Measurements from ENCODE around the gene DET1.

DNA sequence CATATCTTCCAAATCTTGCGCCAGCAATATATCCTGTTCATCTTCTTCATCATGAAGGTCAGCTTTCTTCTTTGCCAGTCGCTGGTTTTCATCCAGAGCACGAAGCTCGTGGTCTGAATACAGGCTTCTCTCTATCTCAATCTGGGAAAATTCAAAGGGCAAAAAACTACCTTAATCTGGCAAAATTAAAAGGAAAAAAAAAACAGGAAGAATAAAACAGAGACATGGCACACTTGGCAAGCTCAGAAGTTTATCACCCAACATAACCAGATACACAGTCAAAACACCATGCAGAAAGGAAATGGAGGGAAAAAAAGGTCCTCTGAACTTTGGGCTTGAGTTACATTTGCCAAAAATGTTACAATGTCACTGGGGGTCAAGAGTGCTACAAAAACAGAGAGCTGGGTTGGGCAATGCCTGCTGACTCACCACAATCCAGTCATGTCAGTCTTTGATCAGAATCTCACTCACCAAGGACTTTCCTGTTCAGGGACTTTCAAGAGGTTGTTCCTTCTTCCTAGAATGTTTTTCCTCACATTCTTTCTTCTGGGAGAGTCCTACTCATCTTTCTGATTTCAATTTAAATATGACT, 80.8 kb downstream of the DET1 start:
- no peak for TF ChIP-seq EZH2 (IDR thresholded peaks at IDR 0.05; ENCODE audit: borderline replicate concordance, insufficient read depth, low read length, poor library complexity, severe bottlenecking)
- TF ChIP-seq RAD21 (conservative IDR thresholded peaks at IDR 0.05): no peak
- no peak for TF ChIP-seq CTCF (IDR thresholded peaks at IDR 0.05; ENCODE audit: poor library complexity, severe bottlenecking)
- TF ChIP-seq POLR2AphosphoS5 (IDR thresholded peaks at IDR 0.05): no peak
- TF ChIP-seq SMC3 (conservative IDR thresholded peaks at IDR 0.05; ENCODE audit: poor library complexity): no peak

All from neural cell (in vitro differentiated cells).